HG03460 (cell line): Measurements from ENCODE around the gene KIF26B.

ENCODE experiments used
- ATAC-seq: cut with Tn5 transposase; IDR thresholded peaks from one replicate; pipeline ENCODE4 v1.9.1; 2021; ENCODE audit not compliant: unreplicated experiment

The KIF26B gene

DNA sequence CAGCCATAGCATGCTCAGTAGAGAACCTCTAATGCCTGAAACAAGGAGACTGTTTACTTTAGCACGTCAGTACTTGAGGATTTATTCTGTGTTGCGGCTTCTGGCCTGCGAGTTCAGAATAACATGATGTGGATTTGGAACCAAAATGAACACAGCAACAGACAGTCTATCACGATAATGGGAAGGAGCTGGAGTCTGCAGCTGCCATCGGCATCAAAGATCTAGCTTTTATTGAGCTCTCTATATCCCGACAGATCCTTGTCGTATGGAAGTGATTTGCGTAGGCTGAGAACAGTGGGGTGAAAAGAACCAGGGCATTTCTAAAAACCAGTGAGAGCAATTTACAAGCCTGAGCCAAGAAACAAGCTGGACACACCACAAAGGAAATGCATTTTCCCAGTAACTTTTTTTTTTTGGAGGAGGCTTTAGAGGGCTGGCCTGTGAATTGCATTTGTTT, 294.2 kb downstream of the KIF26B start:
- ATAC-seq = no peak

DNA sequence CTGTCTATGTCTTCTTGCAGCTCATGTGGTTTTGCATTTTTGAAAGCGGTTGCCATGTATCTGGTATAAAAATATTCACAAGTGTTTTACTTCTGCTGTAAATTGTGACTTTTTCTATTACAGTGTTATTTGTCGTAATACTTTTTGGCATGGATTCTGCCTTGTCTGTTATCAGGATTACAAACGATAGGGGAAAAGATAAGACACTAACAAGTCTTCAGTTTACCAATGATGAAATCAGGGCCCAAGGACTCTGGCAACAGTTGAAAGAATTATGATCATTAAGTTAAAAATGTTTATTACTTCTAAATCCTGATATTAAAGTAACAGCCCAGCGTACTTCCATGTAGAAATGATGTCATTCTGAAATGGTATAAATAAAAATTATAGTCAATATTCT, 298.8 kb downstream of the KIF26B start:
- ATAC-seq = no peak

DNA sequence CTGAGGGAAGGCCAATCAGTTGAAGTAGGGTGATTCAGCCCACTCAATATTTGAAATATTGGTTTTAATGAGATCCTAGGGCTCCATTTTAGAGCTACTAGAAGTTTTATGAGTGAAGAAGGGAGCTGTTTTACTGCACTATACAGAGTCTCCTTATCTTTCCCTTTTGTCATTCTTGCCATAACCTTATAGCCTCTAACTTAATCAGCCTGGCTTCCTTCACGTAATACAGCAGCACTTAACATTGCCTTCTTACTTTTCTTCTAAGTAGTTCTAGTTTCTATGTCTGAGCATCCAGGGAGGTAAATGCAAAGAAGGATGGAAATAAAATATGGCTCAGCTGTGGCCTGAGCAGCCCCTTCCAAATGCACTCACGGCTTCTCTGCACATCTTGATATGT, 299.3 kb downstream of the KIF26B start:
- ATAC-seq = no peak

DNA sequence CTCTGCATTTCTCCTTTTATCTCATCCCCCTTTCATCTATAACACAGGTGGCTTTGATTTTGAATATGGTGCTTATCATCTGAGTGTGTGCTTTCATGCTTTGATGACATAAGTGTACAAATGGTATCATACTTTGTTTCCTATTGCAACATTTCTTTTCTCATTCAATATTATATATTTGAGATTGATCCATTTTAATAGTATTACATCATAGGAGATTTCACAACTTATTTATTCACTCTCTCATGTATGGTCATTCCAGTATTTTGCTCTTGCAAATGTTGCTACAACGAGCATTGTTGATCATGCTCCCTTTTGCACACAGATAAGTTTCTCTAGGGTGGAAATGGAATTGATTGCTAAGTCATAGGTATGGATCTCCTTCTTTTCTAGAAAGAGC, 302.8 kb downstream of the KIF26B start:
- no peak for ATAC-seq

DNA sequence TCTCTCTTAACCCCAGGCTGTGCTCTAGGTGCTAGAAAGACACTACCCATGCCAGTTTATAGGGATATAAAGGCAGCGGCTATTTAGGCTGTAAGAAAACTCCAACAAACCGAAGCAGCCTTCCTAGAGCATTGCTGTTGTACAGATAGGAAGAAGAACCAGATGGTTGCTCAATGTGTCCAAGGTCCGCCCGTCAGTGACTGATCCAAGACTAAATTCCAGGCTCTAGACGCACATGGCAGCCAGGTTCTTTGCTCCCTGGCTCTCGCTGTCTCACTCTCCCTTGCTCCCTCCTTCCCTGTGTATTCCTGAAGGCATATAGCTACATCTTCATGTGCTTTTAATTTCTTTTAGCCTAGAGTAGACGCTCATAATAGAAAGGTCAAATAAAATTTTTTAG, 303.4 kb downstream of the KIF26B start:
- ATAC-seq = no peak

DNA sequence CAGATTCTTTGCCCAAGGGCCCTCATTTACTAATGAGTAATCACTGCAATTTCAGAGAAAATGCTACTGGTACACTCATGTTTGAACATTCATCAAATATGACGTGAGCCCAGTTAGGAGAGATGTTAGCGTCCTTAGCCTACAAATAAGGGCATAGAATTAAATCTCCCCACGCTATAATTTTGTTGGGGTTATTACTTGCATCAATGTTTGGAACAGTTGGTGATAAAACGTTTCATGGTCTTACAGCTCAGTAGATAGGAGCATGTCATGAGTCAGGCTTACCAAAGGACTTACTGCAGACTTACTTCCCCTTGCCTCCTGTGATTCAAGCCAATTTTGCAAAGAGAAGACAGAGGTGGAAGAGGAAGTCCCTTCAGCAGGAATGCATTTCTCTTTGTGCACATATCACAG, 304.0 kb downstream of the KIF26B start:
- no peak for ATAC-seq

DNA sequence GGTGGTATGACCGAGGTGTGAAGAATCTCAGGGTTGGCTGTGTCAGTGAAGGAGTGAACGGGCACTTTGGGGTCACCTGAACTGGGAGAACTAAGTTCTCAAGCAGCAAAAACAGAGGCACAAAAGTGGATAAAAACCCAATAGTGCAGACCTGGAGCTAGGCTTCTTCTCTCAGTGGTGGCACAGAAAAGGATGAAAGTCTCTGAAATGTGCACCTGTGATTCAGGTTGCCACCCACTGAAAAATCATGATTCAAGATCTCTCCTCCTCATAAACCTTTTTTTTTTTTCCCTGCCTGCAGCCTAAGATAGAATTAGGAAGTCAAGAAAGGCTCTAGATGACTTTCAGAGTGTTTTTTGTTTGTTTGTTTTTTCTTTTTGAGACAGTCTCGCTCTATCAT, 304.8 kb downstream of the KIF26B start:
- no peak for ATAC-seq

DNA sequence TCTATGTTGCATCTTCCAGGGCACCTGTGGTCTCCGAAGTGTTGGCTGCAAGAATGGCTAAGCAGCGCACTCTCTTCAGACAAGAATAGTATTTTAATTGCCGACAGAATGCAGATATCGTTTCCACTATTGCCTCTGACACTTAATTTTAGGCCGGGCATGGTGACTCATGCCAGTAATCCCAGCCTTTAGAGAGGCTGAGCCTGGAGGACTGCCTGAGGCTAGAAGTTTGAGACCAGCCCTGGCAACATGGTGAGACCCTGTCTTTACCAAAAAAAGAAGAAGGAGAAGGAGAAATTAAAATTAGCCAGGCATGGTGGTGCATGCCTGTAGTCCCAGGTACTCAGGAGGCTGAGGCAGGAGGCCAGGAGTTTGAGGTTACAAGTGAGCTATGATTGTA, 306.9 kb downstream of the KIF26B start:
- no peak for ATAC-seq

DNA sequence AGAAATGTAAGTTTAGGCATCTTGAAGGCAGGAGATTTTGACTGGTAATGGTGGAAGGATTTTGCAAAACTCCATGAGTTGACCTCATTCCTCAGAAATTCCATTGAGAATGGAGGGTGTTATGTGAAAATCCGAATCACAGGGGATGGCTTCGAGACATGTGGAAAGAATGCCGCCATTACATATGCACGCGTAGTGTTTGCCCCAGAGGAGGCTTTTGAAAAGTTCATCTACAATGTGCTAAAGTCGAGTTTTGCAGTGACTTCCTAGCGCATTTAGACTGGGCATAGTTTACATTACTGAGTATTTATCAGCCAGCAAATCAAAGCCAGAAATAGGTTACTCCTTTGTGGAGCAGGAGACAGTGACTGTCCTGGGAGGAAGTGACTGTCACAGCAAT, 307.4 kb downstream of the KIF26B start:
- ATAC-seq = no peak

DNA sequence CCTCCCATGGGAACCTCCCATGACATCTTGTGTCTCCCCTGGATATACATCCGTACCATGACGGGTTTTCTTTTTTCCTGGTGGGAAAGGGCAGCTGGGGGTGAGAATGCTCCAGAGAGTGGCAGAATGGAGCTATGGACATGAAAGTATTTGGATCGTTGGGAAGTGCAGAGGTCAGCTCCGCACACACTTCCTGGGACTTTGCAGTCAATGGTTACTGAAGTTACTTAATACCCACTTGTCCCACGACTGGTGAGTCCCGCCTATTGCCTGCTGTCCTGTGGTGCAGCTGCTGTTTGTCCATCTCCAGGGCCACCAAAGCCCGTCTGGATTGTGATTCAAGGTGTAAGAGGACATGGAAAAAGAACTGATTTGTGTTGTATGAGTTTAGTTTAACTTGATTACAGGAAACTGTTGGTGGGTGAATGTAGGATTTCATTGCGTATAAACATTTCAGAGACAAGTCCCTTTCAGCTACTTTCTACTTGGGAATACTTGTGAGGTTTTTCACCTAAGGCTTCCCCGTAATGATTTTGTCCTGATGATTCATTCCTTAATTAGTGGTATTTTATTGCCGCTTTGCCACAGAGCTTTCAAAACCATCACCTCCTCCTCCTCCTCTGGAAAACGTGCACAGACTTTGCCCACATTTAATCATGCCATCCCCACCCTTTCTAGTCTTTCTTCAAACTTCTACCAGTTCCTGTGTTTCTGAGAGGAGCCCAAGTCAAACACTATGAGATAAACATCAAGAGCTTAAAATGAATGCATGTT, 308.8 kb downstream of the KIF26B start:
- no peak for ATAC-seq

DNA sequence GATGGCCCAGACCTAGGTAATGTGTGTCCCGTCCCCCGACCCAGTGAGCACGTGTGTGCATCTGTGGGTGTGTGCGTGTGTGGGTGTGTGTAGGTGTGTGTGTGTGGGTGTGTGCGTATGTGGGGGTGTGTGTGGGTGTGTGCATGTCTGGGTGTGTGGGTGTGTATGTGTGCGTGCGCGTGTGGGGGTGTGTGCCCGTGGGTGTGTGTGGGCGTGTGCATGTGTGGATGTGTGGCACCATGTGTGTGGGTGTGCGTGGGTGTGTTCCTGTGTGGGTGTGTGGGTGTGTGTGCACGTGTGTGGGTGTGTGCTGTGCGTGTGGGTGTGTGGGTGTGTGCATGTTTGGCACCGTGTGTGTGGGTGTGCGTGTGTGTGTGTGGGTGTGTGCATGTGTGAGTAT, 309.5 kb downstream of the KIF26B start:
- ATAC-seq = no peak

DNA sequence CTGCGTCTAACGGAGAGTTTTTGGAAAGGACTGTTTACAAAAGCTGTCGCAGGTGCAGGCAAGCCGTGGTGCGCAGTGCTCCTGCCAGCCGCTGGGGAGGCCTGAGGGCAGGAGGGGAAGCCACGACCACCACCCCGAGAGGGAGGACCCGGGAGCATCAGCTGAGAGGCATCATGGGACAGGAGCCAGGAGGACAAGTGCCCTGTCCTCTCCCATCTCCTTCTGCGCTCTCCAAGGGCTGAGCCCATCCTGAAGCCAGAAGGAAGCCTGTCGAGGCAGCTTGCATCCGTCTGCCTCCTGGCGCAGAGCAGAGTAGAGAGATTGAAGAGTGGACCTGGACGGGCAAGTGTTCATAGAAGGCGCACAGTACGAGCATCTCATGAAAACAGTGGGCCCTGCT, 310.9 kb downstream of the KIF26B start:
- no peak for ATAC-seq

DNA sequence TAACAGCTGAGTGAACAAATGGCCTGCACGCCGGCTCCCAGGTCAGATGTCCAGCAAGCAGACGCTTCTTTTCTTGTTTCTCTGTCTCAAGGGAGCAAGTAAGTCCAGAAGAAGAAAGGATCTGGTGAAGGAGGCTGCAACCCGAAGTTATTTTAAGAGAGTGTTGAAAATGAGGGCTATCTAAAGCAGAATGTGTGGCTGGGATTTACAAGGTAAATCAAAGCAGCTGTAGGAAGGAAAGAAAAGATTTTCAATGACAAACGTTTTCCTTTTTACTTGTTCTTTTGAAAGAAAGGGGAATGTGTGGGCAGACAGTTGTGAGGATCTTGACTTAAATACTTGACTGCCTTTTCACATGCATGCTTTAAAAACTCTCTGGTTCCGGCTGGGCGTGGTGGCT, 311.5 kb downstream of the KIF26B start:
- ATAC-seq = no peak

DNA sequence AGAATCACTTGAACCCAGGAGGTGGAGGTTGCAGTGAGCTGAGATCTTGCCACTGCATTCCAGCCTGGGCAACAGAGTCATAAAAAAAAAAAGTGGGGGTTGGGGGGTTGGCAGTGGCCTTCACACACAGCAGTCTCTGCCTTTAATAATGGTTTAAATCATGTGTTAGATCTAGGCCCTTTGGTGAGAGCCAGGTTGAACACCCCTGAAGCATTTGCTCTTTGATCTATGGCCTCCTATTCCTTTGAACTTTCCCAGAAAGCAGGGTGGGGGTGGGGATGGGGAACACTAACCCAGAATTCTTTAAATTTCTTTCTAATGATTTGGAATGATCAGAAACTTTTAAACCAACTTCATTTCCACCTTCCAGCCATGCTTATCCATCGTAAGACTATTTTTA, 313.0 kb downstream of the KIF26B start:
- ATAC-seq = no peak

DNA sequence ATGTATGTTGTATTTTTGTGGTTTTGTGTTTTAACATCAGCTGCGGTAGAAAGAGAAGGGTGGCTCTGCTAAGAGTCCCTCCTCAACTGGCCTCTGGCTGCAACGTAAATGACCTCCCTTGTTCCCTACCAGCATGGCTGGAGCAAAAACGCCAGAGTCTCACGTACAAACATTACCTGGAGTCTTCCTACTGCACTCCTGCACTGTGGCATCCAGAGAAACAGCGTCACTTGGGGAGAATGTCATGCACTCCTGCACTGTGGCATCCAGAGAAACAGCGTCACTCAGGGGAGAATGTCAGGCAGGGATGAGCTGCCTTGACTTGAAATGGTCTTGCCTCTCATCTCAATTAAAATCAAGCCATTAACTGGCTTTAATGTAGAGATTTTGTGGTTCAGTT, 314.2 kb downstream of the KIF26B start:
- no peak for ATAC-seq

DNA sequence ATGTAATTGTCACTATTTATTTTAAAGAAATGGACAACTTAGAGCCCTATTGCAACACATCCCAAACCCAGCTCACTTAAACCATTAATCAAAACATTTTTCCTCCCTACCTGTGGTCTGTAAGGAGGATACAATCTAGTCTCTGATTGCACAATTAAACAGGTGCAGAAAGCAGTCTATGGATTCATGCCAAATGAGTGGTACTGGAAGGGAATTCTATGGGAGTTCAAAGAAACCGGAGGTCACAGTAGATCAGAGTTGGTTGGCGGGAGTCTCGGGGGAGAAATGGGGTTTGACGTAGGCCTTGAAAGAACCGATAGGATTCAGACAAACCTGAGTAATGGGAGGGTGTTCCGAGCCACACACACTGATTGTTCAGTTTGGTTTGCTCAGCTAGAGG, 314.9 kb downstream of the KIF26B start:
- no peak for ATAC-seq

DNA sequence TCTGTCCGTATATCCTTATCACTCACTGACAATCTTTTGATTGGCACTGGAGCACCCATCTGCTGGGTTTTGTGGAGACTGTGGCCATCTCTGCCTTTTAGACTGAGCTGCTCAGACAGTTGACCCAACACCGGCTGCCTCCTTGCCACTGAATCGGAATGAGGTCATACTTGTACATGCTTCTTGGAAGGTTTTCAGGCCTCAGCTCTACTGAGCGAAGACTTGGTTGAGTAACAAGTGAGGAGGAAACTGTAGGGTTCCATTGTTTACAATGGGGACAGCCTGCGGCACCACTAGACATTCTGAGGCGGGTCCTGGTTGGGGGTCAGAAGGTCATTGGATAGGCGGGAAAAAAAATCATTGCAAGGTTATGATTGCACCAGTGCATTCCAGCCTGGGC, 320.3 kb downstream of the KIF26B start:
- ATAC-seq = no peak

DNA sequence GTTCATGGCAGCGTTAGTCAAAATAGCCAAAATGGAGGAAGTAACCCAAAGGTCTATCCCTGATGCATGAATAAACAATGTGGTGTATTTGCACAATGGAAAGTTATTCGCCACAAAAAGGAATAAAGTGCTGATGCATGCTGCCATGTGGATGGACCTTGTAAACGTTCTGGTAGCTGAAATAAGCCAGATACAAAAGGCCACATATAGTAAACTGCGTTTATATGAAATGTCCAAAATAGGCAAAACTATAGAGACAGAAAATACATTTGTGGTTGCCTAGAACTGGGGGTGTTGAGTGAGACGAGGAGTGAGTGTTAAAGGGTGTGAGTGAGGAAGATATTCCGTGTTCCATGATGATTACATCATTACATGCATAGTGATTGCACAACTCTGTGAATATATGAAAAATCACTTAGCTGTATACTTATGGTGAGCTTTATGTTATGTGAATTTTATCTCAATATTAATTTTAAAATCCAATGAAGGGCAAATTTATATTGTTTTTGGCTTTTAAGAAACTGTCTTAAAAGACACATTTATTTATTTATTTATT, 321.3 kb downstream of the KIF26B start:
- no peak for ATAC-seq

DNA sequence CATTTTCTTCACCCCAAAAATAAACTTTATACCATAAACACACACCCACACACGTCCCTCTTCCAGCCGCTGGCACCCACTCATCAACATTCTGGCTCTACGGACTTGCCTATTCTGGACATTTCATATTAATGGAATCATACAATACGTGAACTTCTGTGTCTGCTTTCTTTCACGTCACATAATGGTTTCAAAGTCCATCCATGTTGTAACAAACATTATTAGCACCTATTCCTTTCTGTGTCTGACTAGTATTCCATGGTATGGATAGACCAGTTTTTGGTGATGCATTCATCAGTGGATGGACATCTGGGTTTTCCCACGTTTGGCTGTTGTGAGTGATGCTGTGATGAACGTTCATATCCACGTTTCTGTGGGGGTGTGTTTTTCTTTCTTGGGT, 323.2 kb downstream of the KIF26B start:
- ATAC-seq = no peak

DNA sequence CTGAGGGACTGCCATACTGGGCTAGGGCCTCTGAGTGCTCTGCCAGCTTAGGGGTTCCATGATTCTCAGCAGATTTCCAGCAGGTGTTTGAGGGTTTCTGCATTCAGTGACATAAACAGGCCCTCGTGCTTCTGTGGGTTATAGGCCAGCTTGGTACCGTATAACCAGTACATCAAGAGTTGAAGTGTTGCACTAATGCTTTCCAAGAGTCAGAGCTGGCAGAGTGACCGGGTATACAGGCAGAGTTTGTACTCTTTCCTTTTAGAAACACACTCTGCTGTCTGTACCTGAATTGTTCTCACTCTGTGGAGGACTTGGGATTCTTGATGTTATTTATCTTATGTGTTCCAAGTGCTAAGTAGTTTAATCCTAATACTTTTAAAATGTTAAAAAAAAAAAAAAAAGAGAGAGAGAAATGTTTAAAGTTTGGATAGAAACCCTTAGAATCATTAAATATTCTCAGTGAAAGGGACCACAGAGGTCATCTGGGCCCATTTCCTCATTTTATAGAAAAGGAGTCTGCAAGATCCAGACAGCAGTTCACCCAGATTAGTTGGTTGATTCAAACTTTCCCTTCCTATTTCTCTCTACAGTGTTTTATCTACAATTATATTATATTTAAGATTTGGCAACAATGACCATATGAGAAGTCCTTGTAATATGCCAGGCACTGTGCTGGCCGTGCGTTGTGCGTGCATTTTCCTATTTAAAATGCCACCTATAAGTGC, 325.8 kb downstream of the KIF26B start:
- no peak for ATAC-seq

DNA sequence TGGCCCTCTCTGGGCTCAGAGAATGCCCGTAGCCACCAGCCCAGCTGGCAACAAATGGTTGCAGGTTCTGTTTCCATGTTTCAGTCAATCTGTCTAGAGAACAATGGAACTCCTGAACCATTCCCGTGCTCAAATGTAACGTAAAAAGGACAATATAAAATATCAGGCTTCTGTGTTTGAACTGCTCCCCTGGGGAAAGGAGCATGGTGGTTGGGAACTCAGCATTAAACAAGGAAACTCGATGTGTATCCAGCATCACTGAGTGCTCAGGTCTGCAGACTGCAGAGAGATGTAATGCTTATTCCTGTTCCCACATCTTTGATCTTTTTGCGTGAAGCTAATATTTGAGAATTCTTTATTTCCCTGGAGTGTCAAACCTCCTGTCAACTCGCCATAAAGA, 326.5 kb downstream of the KIF26B start:
- ATAC-seq = no peak

DNA sequence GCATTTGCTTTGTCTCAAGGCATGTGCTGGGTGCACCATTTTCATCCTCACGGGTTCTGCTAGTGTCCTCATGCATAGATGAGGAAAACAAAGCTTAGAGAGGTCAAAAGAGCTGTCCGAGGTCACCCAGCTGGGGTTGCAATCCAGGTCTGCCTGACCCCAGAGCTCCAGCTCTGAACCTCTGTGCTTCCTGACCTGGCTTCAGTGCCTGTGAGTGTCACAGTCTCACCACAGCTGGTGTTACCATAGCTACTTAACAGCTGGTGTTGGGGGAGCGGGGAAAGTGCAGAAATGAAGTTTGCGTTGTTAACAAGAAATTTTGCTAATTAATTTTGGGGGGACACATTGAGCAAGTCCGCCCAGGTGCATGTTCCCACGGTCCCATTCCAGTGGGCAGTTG, 328.5 kb downstream of the KIF26B start:
- no peak for ATAC-seq
